ELF-1 (cell line): ENCODE measurements around the gene LYST.
"Not testable (repeated sequence)": the region's sequence is repeated elsewhere in the genome, so short reads cannot be mapped to it uniquely, and the experiment has no call there.

Experiments
- DNase-seq: peaks from one replicate; pipeline ENCODE4 v3.0.0-alpha.2; 2016; ENCODE audit warnings: low read depth, low spot score

LYST gene

GRCh38 chr1:235638612-235639011, 228.1 kb downstream of the LYST start:
- not testable (repeated sequence) for DNase-seq

GRCh38 chr1:235637756-235638534, 228.8 kb downstream of the LYST start:
- DNase-seq = no peak

GRCh38 chr1:235635938-235636662, 230.6 kb downstream of the LYST start:
- peak; percentile 52 for DNase-seq

GRCh38 chr1:235632506-235633401, 234.0 kb downstream of the LYST start:
- DNase-seq = no peak

GRCh38 chr1:235631816-235632215, 234.9 kb downstream of the LYST start:
- peak; percentile 44 for DNase-seq

- no peak for DNase-seq
These were observed 238.2 kb downstream of the LYST start for GRCh38 chr1:235628316-235629005.

- no peak for DNase-seq
These were observed 240.9 kb downstream of the LYST start for GRCh38 chr1:235625831-235626230.

- DNase-seq = no peak
These were observed 241.4 kb downstream of the LYST start for GRCh38 chr1:235625340-235625739.

GRCh38 chr1:235624721-235625333, 241.9 kb downstream of the LYST start:
- DNase-seq = no peak

GRCh38 chr1:235622936-235623779, 243.5 kb downstream of the LYST start:
- DNase-seq = no peak

GRCh38 chr1:235619149-235619548, 247.6 kb downstream of the LYST start:
- DNase-seq = not testable (repeated sequence)

GRCh38 chr1:235617808-235618207, 248.9 kb downstream of the LYST start:
- no peak for DNase-seq

GRCh38 chr1:235617140-235617539, 249.6 kb downstream of the LYST start:
- no peak for DNase-seq

GRCh38 chr1:235614442-235614954, 252.2 kb downstream of the LYST start:
- DNase-seq = no peak

GRCh38 chr1:235613602-235614001, 253.1 kb downstream of the LYST start:
- no peak for DNase-seq

- no peak for DNase-seq
These were observed 253.9 kb downstream of the LYST start for GRCh38 chr1:235612761-235613160.
